H1 (cell line): ENCODE results near the gene OGFOD1. TPM values are rescaled to one million over a fixed set of nuclear protein-coding genes. Genes with fewer than 3 reads are reported as not detected.

Experiments used
- CTCF ChIA-PET: fragments of 300-600 bp; sonication (Branson Sonifier 250); formaldehyde crosslinking; loops from one replicate; lab custom pipeline; 2021; ENCODE audit not compliant: partially characterized antibody; lab: Charles Lee
- POLR2A ChIA-PET: fragments of 300-600 bp; sonication (Branson Sonifier 250); formaldehyde crosslinking; loops from one replicate; lab custom pipeline; 2021; ENCODE audit warnings: inconsistent platforms; ENCODE audit not compliant: partially characterized antibody; lab: Charles Lee
- DNase-seq, 2 experiments: peaks; one replicate each; pipeline versions ENCODE4 v3.0.0 to v3.0.0-alpha.2; 2010 to 2022; ENCODE audit warnings: low spot score in 2 of 2, low read depth in 1 of 2, mixed read lengths in 1 of 2
- FAIRE-seq: peaks from 2 replicates; lab custom pipeline; 2011; peaks lifted over from hg19 to GRCh38; lab: Jason Lieb, UNC
- H2AFZ ChIP-seq: 2 replicates; pipeline ENCODE4 v1.8.1; 2012; ENCODE audit warnings: low read length, inconsistent platforms
- H2AK5ac ChIP-seq: 2 replicates; pipeline ENCODE4 v1.6.1; 2013; ENCODE audit warnings: low read depth, low read length
- H2BK120ac ChIP-seq: replicated peaks from 2 replicates; pipeline ENCODE3; 2013; ENCODE audit warnings: low read depth, low read length, inconsistent platforms
- H2BK12ac ChIP-seq: 2 replicates; pipeline ENCODE4 v1.6.1; 2013; ENCODE audit warnings: low read depth, low read length
- H2BK15ac ChIP-seq: 2 replicates; pipeline ENCODE4 v1.6.1; 2013; ENCODE audit warnings: low read length
- H2BK20ac ChIP-seq: 2 replicates; pipeline ENCODE4 v1.6.1; 2013; ENCODE audit warnings: low read length
- H2BK5ac ChIP-seq: 2 replicates; pipeline ENCODE4 v1.6.1; 2013; ENCODE audit warnings: low read depth, low read length
- H3K14ac ChIP-seq: 2 replicates; pipeline ENCODE4 v1.6.1; 2013; ENCODE audit warnings: inconsistent platforms; ENCODE audit not compliant: insufficient read length
- H3K18ac ChIP-seq: 2 replicates; pipeline ENCODE4 v1.6.1; 2013; ENCODE audit warnings: low read length; ENCODE audit errors: extremely low read depth
- H3K23ac ChIP-seq: 2 replicates; pipeline ENCODE4 v1.6.1; 2013; ENCODE audit warnings: inconsistent platforms; ENCODE audit not compliant: insufficient read length
- H3K23me2 ChIP-seq: 2 replicates; pipeline ENCODE4 v1.6.1; 2013; ENCODE audit warnings: low read depth, low read length
- H3K27ac ChIP-seq: 2 replicates; pipeline ENCODE4 v1.6.1; 2011; ENCODE audit warnings: low read depth, low read length, inconsistent platforms
- H3K27me3 ChIP-seq, 4 experiments: replicated peaks in 1 of 4; 1 replicate in 1 of 4; 2 replicates in 3 of 4; pipeline versions ENCODE4 v1.6.1 to v1.8.1; 2011 to 2013; ENCODE audit warnings: low read length in 3 of 4, mild to moderate bottlenecking in 3 of 4, inconsistent platforms in 2 of 4, mixed read lengths in 2 of 4, moderate library complexity in 1 of 4; ENCODE audit not compliant: control insufficient read depth in 3 of 4, insufficient read depth in 3 of 4; ENCODE audit errors: extremely low read depth in 1 of 4
- H3K36me3 ChIP-seq, 4 experiments: 2 replicates each; pipeline versions ENCODE4 v1.6.1 to v1.8.1; 2011 to 2013; ENCODE audit warnings: mild to moderate bottlenecking in 4 of 4, low read length in 3 of 4, moderate library complexity in 2 of 4, control low read depth in 1 of 4, inconsistent platforms in 1 of 4; ENCODE audit not compliant: insufficient read depth in 4 of 4, control insufficient read depth in 2 of 4
- H3K4ac ChIP-seq: replicated peaks from 2 replicates; pipeline ENCODE3; 2013; ENCODE audit warnings: low read length, low read depth, mixed read lengths, inconsistent platforms; ENCODE audit not compliant: insufficient read length
- H3K4me1 ChIP-seq, 4 experiments: replicated peaks in 1 of 4; 1 replicate in 1 of 4; 2 replicates in 3 of 4; pipeline versions ENCODE4 v1.6.1 to v1.8.1; 2011 to 2013; ENCODE audit warnings: low read length in 3 of 4, inconsistent platforms in 2 of 4, mixed read lengths in 1 of 4; ENCODE audit not compliant: insufficient read depth in 4 of 4, control insufficient read depth in 3 of 4
- H3K4me2 ChIP-seq, 2 experiments: 2 replicates each; pipeline versions ENCODE4 v1.6.1 to v1.8.1; 2011 to 2013; ENCODE audit warnings: low read depth in 2 of 2, low read length in 2 of 2, control low read depth in 1 of 2, inconsistent platforms in 1 of 2, mild to moderate bottlenecking in 1 of 2; ENCODE audit not compliant: insufficient read depth in 1 of 2
- H3K4me3 ChIP-seq, 4 experiments: fragments of 200-600, 300-600 bp in 1 of 4; sonication (generic), shearing (Covaris generic), sonication (Bioruptor Twin) in 1 of 4; 2 replicates each; pipeline versions ENCODE4 v1.5.1 to v1.8.1; 2011 to 2016; ENCODE audit warnings: low read length in 4 of 4, low read depth in 3 of 4, control low read depth in 2 of 4, inconsistent platforms in 2 of 4, mild to moderate bottlenecking in 2 of 4, mixed read lengths in 1 of 4, moderate library complexity in 1 of 4; ENCODE audit not compliant: insufficient read depth in 2 of 4; ENCODE audit errors: extremely low read depth in 1 of 4
- H3K56ac ChIP-seq: replicated peaks from 2 replicates; pipeline ENCODE3; 2013; ENCODE audit warnings: low read depth, mild to moderate bottlenecking, mixed read lengths, low read length, inconsistent platforms; ENCODE audit not compliant: insufficient read length
- H3K79me1 ChIP-seq: 2 replicates; pipeline ENCODE4 v1.6.1; 2013; ENCODE audit warnings: low read depth, low read length, control low read depth
- H3K79me2 ChIP-seq, 2 experiments: 2 replicates each; pipeline versions ENCODE4 v1.6.1 to v1.8.1; 2012 to 2013; ENCODE audit warnings: low read length in 2 of 2, mild to moderate bottlenecking in 2 of 2, inconsistent platforms in 1 of 2; ENCODE audit not compliant: insufficient read depth in 2 of 2, control insufficient read depth in 1 of 2
- H3K9ac ChIP-seq, 4 experiments: replicated peaks in 1 of 4; 1 replicate in 1 of 4; 2 replicates in 3 of 4; pipeline versions ENCODE4 v1.6.1 to v1.8.1; 2011 to 2013; ENCODE audit warnings: low read depth in 3 of 4, low read length in 3 of 4, control low read depth in 2 of 4, mild to moderate bottlenecking in 2 of 4, moderate library complexity in 2 of 4, inconsistent platforms in 1 of 4; ENCODE audit errors: extremely low read depth in 1 of 4
- H3K9me3 ChIP-seq, 2 experiments: 2 replicates each; pipeline versions ENCODE4 v1.6.1 to v1.8.1; 2012 to 2013; ENCODE audit warnings: mild to moderate bottlenecking in 2 of 2, moderate library complexity in 2 of 2, control low read depth in 1 of 2, inconsistent platforms in 1 of 2, low read depth in 1 of 2, low read length in 1 of 2, mixed read lengths in 1 of 2; ENCODE audit not compliant: insufficient read depth in 2 of 2
- H4K20me1 ChIP-seq, 2 experiments: replicated peaks in 1 of 2; 2 replicates each; pipeline versions ENCODE3 to v1.8.1; 2011 to 2013; ENCODE audit warnings: inconsistent platforms in 2 of 2, low read length in 2 of 2, mild to moderate bottlenecking in 1 of 2; ENCODE audit not compliant: insufficient read depth in 2 of 2, control insufficient read depth in 1 of 2
- H4K5ac ChIP-seq: 2 replicates; pipeline ENCODE4 v1.6.1; 2013; ENCODE audit warnings: low read length, low read depth, mixed read lengths, inconsistent platforms; ENCODE audit not compliant: insufficient read length
- H4K8ac ChIP-seq: 2 replicates; pipeline ENCODE4 v1.8.0; 2013; ENCODE audit warnings: mild to moderate bottlenecking, moderate library complexity, low read length, inconsistent platforms; ENCODE audit not compliant: insufficient read depth; ENCODE audit errors: extremely low read depth
- H4K91ac ChIP-seq: replicated peaks from 2 replicates; pipeline ENCODE3; 2013; ENCODE audit warnings: low read length, mixed read lengths, inconsistent platforms; ENCODE audit not compliant: insufficient read length
- BACH1 ChIP-seq: IDR thresholded peaks from 2 replicates; pipeline ENCODE4 v1.6.1; 2012; ENCODE audit warnings: low read length, improper control_type of control experiment
- BCL11A ChIP-seq, 2 experiments: IDR thresholded peaks; one replicate each; pipeline ENCODE4 v1.6.1; 2011; ENCODE audit warnings: low read depth in 2 of 2, low read length in 2 of 2, mild to moderate bottlenecking in 2 of 2
- HDAC6 ChIP-seq: IDR thresholded peaks from one replicate; pipeline ENCODE4 v1.7.1; 2012; ENCODE audit warnings: low read depth, mild to moderate bottlenecking, inconsistent platforms, low read length, moderate library complexity
- KDM4A ChIP-seq: IDR thresholded peaks from one replicate; pipeline ENCODE4 v1.7.1; 2012; ENCODE audit warnings: low read depth, mild to moderate bottlenecking, moderate library complexity, low read length, inconsistent platforms; ENCODE audit not compliant: severe bottlenecking
- POLR2AphosphoS5 ChIP-seq: IDR thresholded peaks from 2 replicates; pipeline ENCODE4 v1.6.1; 2011; ENCODE audit warnings: low read depth, low read length
- TAF7 ChIP-seq: optimal IDR thresholded peaks from 2 replicates; pipeline ENCODE3; 2011; ENCODE audit warnings: low read depth, mild to moderate bottlenecking, inconsistent platforms, low read length, moderate library complexity, borderline replicate concordance
- ZNF274 ChIP-seq: IDR thresholded peaks from 2 replicates; pipeline ENCODE4 v1.7.0; 2012; ENCODE audit warnings: low read length, borderline replicate concordance; ENCODE audit errors: extremely low read depth
- WGBS, 2 experiments: shearing (Covaris generic) in 1 of 2; methylation state at CpG; one replicate each; pipeline versions ENCODE4 v1.1.6 to v1.1.7; 2013 to 2015; ENCODE audit warnings: low lambda C conversion rate in 2 of 2, mixed read lengths in 2 of 2, inconsistent platforms in 1 of 2, low coverage in 1 of 2, missing lambda C conversion rate in 1 of 2; ENCODE audit not compliant: insufficient replicate concordance in 2 of 2, insufficient coverage in 1 of 2, insufficient read length in 1 of 2; ENCODE audit errors: extremely low coverage in 1 of 2, missing lambda C conversion rate in 1 of 2; 5-methylcytosine and 5-hydroxymethylcytosine counted together
- polyA plus RNA-seq, 7 experiments: library from polyadenylated mRNA; depleted of rRNA in 3 of 7; stranded (reverse) in 5 of 7; unstranded in 2 of 7; fragments of >200 nt in 5 of 7; fragments of 200-250 nt in 2 of 7; gene quantifications; 1 replicate in 5 of 7; 2 replicates in 1 of 7; 4 replicates in 1 of 7; pipeline versions ENCODE4 v1.2.1 to v1.2.3, GENCODE V29; 2011 to 2013; ENCODE audit warnings: missing spikeins in 2 of 7, mixed read lengths in 2 of 7
- total RNA-seq: library from RNA; stranded (reverse); fragmentation: NEBNext Ultra II Directional; extraction: Animal tissue kit (Norgen Biotek cat#: 25700); gene quantifications from 2 replicates; pipeline ENCODE4 v1.2.1, GENCODE V29; 2021
- TF ChIP-seq, protein P1 (sequence below): IDR thresholded peaks from 2 replicates; pipeline ENCODE4 v1.6.1; 2011; ENCODE audit warnings: low read depth, mild to moderate bottlenecking, low read length; ENCODE audit not compliant: insufficient read depth

The OGFOD1 gene
- total and polyA plus RNA-seq, 2 of the 8 experiments (the other 6 are each of a cell fraction or from before 2014, with no cell fraction given), result 24.6 to 61.4 TPM

- Histone ChIP-seq H3K4me3 (no peak overlapping the region), H3K27ac (no peak overlapping the region), H2BK15ac (no peak overlapping the region), H3K27me3 (no peaks in the 10 kb centered on the region), H3K79me2 (no peaks in the 10 kb centered on the region), H4K20me1 (no peaks in the 10 kb centered on the region), H2BK120ac (no peak overlapping the region), H2BK20ac (no peak overlapping the region), H3K4ac (no peak overlapping the region), H3K23ac (no peak overlapping the region), H4K8ac (no peak overlapping the region), H2BK12ac (no peak overlapping the region), H3K56ac (no peak overlapping the region), H3K4me2 (no peak overlapping the region), H2AFZ (no peak overlapping the region), H3K79me1 (no peaks in the 10 kb centered on the region), H3K36me3 (0 out of 8 replicates have a peak, but pooled peaks cover 0 to 3% (median 0%) of the 10 kb centered on the region in 4 experiments), H2BK5ac (no peak overlapping the region), H3K14ac (no peak overlapping the region), H3K9ac (no peak overlapping the region), H4K91ac (no peak overlapping the region), H2AK5ac (no peak overlapping the region), H3K18ac (no peak overlapping the region), H3K4me1 (no peaks in the 10 kb centered on the region), H4K5ac (no peak overlapping the region), H3K23me2 (no peaks in the 10 kb centered on the region), H3K9me3 (no peaks in the 10 kb centered on the region)
- ChIA-PET POLR2A (no interaction called here), CTCF (interaction anchor here (0.7 to 0.9 kb wide), 2 partner anchors 12 to 13 kb away, joined by 3 read pairs; no protein-coding TSS in a partner anchor)
- DNase-seq (no peak), FAIRE-seq (no peak)
- WGBS, 2 experiments, result 89% methylated on average over 5 of the region's 5 CpGs; no CpG with 5 or more reads in 1 of the 2 experiments
- no peak for TF ChIP-seq POLR2AphosphoS5
- no peak for TF ChIP-seq BACH1
- TF ChIP-seq TAF7, result no peak
- TF ChIP-seq HDAC6, result no peak
- TF ChIP-seq, protein P1, sequence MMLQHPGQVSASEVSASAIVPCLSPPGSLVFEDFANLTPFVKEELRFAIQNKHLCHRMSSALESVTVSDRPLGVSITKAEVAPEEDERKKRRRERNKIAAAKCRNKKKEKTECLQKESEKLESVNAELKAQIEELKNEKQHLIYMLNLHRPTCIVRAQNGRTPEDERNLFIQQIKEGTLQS, result no peak
- TF ChIP-seq BCL11A (IDR thresholded peaks at IDR 0.05; ENCODE audit: low read depth in 2 of 2, low read length in 2 of 2), result no peak
- TF ChIP-seq ZNF274, result no peak
- TF ChIP-seq KDM4A, result no peak
Observed at GRCh38 chr16:56488035-56488434, 36.7 kb downstream of the OGFOD1 start.
